Measurements from ENCODE around the gene ORC6. TPM values are rescaled to one million over a fixed set of nuclear protein-coding genes. Genes with fewer than 3 reads are reported as not detected.

Gene ORC6
- total RNA-seq, 4 donors from 2014 or later: 1.9 to 9.1 (median 5.1) TPM

- Histone ChIP-seq H3K36me3 (no peaks in the 10 kb centered on the region), H3K9me3 (no peaks in the 10 kb centered on the region), H3K27me3 (no peaks in the 10 kb centered on the region), H3K4me1 (peaks cover 4 to 26% (median 15%) of the 10 kb centered on the region in 4 donors), H3K4me3 (no peak overlapping the region), H3K27ac (no peak overlapping the region)
- no peak for DNase-seq
- TF ChIP-seq POLR2A (IDR thresholded peaks at IDR 0.05): no peak
- no peak for TF ChIP-seq CTCF (IDR thresholded peaks at IDR 0.05)
Measured at GRCh38 chr16:46691726-46692125, 2.3 kb downstream of the ORC6 start.

GRCh38 chr16:46693598-46693997 lies 4.1 kb downstream of the ORC6 start:
- Histone ChIP-seq H3K27ac (no peak overlapping the region), H3K9me3 (no peaks in the 10 kb centered on the region), H3K4me1 (peaks cover 0 to 12% (median 7%) of the 10 kb centered on the region in 4 donors), H3K36me3 (no peaks in the 10 kb centered on the region), H3K4me3 (no peak overlapping the region), H3K27me3 (no peaks in the 10 kb centered on the region)
- DNase-seq: no peak
- TF ChIP-seq POLR2A (IDR thresholded peaks at IDR 0.05) (no peak), CTCF (IDR thresholded peaks at IDR 0.05) (no peak)

- Histone ChIP-seq H3K27me3 (no peaks in the 10 kb centered on the region), H3K4me3 (no peak overlapping the region), H3K9me3 (no peaks in the 10 kb centered on the region), H3K27ac (no peak overlapping the region), H3K36me3 (no peaks in the 10 kb centered on the region), H3K4me1 (peaks cover 0 to 6% (median 1%) of the 10 kb centered on the region in 4 donors)
- TF ChIP-seq CTCF (IDR thresholded peaks at IDR 0.05): no peak
- TF ChIP-seq POLR2A (IDR thresholded peaks at IDR 0.05): no peak
- no peak for DNase-seq
Measured at GRCh38 chr16:46695937-46696336, 6.5 kb downstream of the ORC6 start.

GRCh38 chr16:46696957-46697356 lies 7.5 kb downstream of the ORC6 start:
- no peaks in the 10 kb centered on the region for H3K4me1 ChIP-seq
- no peaks in the 10 kb centered on the region for H3K9me3 ChIP-seq
- TF ChIP-seq POLR2A (IDR thresholded peaks at IDR 0.05): no peak
- no peak for TF ChIP-seq CTCF (IDR thresholded peaks at IDR 0.05)
- H3K36me3 ChIP-seq: no peaks in the 10 kb centered on the region
- H3K4me3 ChIP-seq: no peak overlapping the region
- H3K27ac ChIP-seq: no peak overlapping the region
- H3K27me3 ChIP-seq: no peaks in the 10 kb centered on the region
- DNase-seq: no peak

- Histone ChIP-seq H3K9me3 (no peaks in the 10 kb centered on the region), H3K36me3 (no peaks in the 10 kb centered on the region), H3K4me1 (no peaks in the 10 kb centered on the region), H3K27me3 (no peaks in the 10 kb centered on the region), H3K27ac (no peak overlapping the region), H3K4me3 (no peak overlapping the region)
- TF ChIP-seq POLR2A (IDR thresholded peaks at IDR 0.05) (no peak), CTCF (IDR thresholded peaks at IDR 0.05) (no peak)
- DNase-seq: no peak
Measured at GRCh38 chr16:46700048-46700447, 10.6 kb downstream of the ORC6 start.

GRCh38 chr16:46701615-46702014 lies 12.2 kb downstream of the ORC6 start:
- Histone ChIP-seq H3K27me3 (no peaks in the 10 kb centered on the region), H3K27ac (no peak overlapping the region), H3K4me3 (no peak overlapping the region), H3K9me3 (no peaks in the 10 kb centered on the region), H3K36me3 (no peaks in the 10 kb centered on the region), H3K4me1 (no peaks in the 10 kb centered on the region)
- TF ChIP-seq POLR2A (IDR thresholded peaks at IDR 0.05) (no peak), CTCF (IDR thresholded peaks at IDR 0.05) (no peak)
- no peak for DNase-seq
